IMR-90 (cell line): ENCODE measurements around the gene FAAP24. TPM values are rescaled to one million over a fixed set of nuclear protein-coding genes. Genes with fewer than 3 reads are reported as not detected.

Experiments
- ATAC-seq: fragments of 200-7000 bp; cut with Tn5 transposase; 2 replicates; pipeline ENCODE4 v1.9.1; 2020; ENCODE audit warnings: low read depth, mild to moderate bottlenecking, moderate library complexity
- BruUV-seq: library from RNA; stranded (reverse); fragments of 400-500 nt; replicated peaks from 2 replicates; lab custom pipeline; 2021; lab: Mats Ljungman, UMichigan
- CTCF ChIA-PET: fragments of 300-600 bp; formaldehyde crosslinking; extraction: SDS; loops from one replicate; lab custom pipeline; 2021; ENCODE audit warnings: antibody characterized with exemption; lab: Yijun Ruan, JAX
- POLR2A ChIA-PET: fragments of 300-600 bp; sonication (Branson Sonifier 250); formaldehyde crosslinking; loops from one replicate; lab custom pipeline; 2022; ENCODE audit warnings: antibody characterized with exemption; ENCODE audit not compliant: unreplicated experiment; lab: Charles Lee
- DNase-seq: peaks from one replicate; pipeline ENCODE4 v3.0.0; 2013
- H2AFZ ChIP-seq: replicated peaks from 2 replicates; pipeline ENCODE3; 2013; ENCODE audit warnings: low read length, mild to moderate bottlenecking; ENCODE audit not compliant: poor library complexity
- H2AK5ac ChIP-seq: 2 replicates; pipeline ENCODE4 v1.6.1; 2013; ENCODE audit warnings: low read depth, low read length, inconsistent platforms
- H2AK9ac ChIP-seq: replicated peaks from 2 replicates; pipeline ENCODE3; 2013; ENCODE audit warnings: mild to moderate bottlenecking, low read depth, low read length, moderate library complexity; ENCODE audit not compliant: poor library complexity
- H2BK120ac ChIP-seq: 2 replicates; pipeline ENCODE4 v1.6.1; 2013; ENCODE audit warnings: low read depth, low read length, inconsistent platforms
- H2BK15ac ChIP-seq: 3 replicates; pipeline ENCODE4 v1.6.1; 2013; ENCODE audit warnings: low read depth, low read length, inconsistent platforms
- H2BK20ac ChIP-seq: 2 replicates; pipeline ENCODE4 v1.6.1; 2013; ENCODE audit warnings: low read depth, mild to moderate bottlenecking, inconsistent platforms, low read length, moderate library complexity
- H2BK5ac ChIP-seq: 2 replicates; pipeline ENCODE4 v1.6.1; 2013; ENCODE audit warnings: mild to moderate bottlenecking, low read depth, low read length, inconsistent platforms; ENCODE audit not compliant: poor library complexity, severe bottlenecking
- H3K14ac ChIP-seq: replicated peaks from 2 replicates; pipeline ENCODE4 v1.6.1; 2013; ENCODE audit warnings: low read depth, low read length, inconsistent platforms
- H3K18ac ChIP-seq: 2 replicates; pipeline ENCODE4 v1.6.1; 2013; ENCODE audit warnings: low read depth, low read length, control low read depth
- H3K23ac ChIP-seq: 2 replicates; pipeline ENCODE4 v1.6.1; 2013; ENCODE audit warnings: low read depth, low read length, inconsistent platforms
- H3K27ac ChIP-seq: 2 replicates; pipeline ENCODE4 v1.5.1; 2013; ENCODE audit warnings: mild to moderate bottlenecking, control low read depth, low read length; ENCODE audit not compliant: insufficient read depth
- H3K27me3 ChIP-seq: 2 replicates; pipeline ENCODE4 v1.6.1; 2013; ENCODE audit warnings: low read length; ENCODE audit not compliant: control insufficient read depth, insufficient read depth
- H3K36me3 ChIP-seq: 2 replicates; pipeline ENCODE4 v1.6.1; 2013; ENCODE audit warnings: low read length, mixed read lengths; ENCODE audit not compliant: control insufficient read depth, insufficient read depth
- H3K4ac ChIP-seq: 2 replicates; pipeline ENCODE4 v1.6.1; 2013; ENCODE audit warnings: low read depth, low read length, inconsistent platforms
- H3K4me1 ChIP-seq: 2 replicates; pipeline ENCODE4 v1.6.1; 2013; ENCODE audit warnings: low read length, mixed read lengths; ENCODE audit not compliant: control insufficient read depth, insufficient read depth
- H3K4me2 ChIP-seq: 2 replicates; pipeline ENCODE4 v1.6.1; 2013; ENCODE audit warnings: low read depth, mild to moderate bottlenecking, control low read depth, low read length, moderate library complexity
- H3K4me3 ChIP-seq: 2 replicates; pipeline ENCODE4 v1.5.1; 2013; ENCODE audit warnings: low read depth, mild to moderate bottlenecking, control low read depth, low read length, moderate library complexity; ENCODE audit not compliant: insufficient read depth
- H3K56ac ChIP-seq: 2 replicates; pipeline ENCODE4 v1.6.1; 2013; ENCODE audit warnings: low read length, inconsistent platforms; ENCODE audit not compliant: insufficient read depth; ENCODE audit errors: extremely low read depth
- H3K79me1 ChIP-seq, 2 experiments: 2 replicates each; pipeline ENCODE4 v1.6.1; 2013; ENCODE audit warnings: low read length in 2 of 2, inconsistent platforms in 1 of 2, low read depth in 1 of 2
- H3K9ac ChIP-seq: 2 replicates; pipeline ENCODE4 v1.6.1; 2013; ENCODE audit warnings: low read depth, low read length, control low read depth
- H3K9me1 ChIP-seq: 2 replicates; pipeline ENCODE4 v1.6.1; 2013; ENCODE audit warnings: low read length, inconsistent platforms; ENCODE audit not compliant: insufficient read depth
- H3K9me3 ChIP-seq: 2 replicates; pipeline ENCODE4 v1.6.1; 2013; ENCODE audit warnings: low read length; ENCODE audit not compliant: control insufficient read depth, insufficient read depth
- H4K20me1 ChIP-seq: 2 replicates; pipeline ENCODE4 v1.6.1; 2013; ENCODE audit warnings: low read length, inconsistent platforms; ENCODE audit not compliant: insufficient read depth
- H4K5ac ChIP-seq: 2 replicates; pipeline ENCODE4 v1.6.1; 2013; ENCODE audit warnings: mild to moderate bottlenecking, low read depth, low read length, control low read depth
- H4K8ac ChIP-seq, 2 experiments: 2 replicates each; pipeline ENCODE4 v1.6.1; 2013; ENCODE audit warnings: low read depth in 2 of 2, low read length in 2 of 2, control low read depth in 1 of 2, inconsistent platforms in 1 of 2
- H4K91ac ChIP-seq: 2 replicates; pipeline ENCODE4 v1.6.1; 2013; ENCODE audit warnings: low read depth, low read length, inconsistent platforms; ENCODE audit not compliant: insufficient read depth
- BHLHE40 ChIP-seq: fragments of 150-350 bp; IDR thresholded peaks from 2 replicates; pipeline ENCODE4 v1.6.1; 2016; ENCODE audit warnings: mild to moderate bottlenecking, low read depth, low read length
- CEBPB ChIP-seq: IDR thresholded peaks from 2 replicates; pipeline ENCODE4 v1.6.1; 2012; ENCODE audit warnings: low read depth, low read length, improper control_type of control experiment
- CHD1 ChIP-seq: IDR thresholded peaks from 2 replicates; pipeline ENCODE4 v1.6.1; 2012; ENCODE audit warnings: low read depth, low read length, improper control_type of control experiment
- FOS ChIP-seq: fragments of 150-350 bp; IDR thresholded peaks from 2 replicates; pipeline ENCODE4 v1.6.1; 2016; ENCODE audit warnings: low read depth, low read length
- MAFK ChIP-seq: IDR thresholded peaks from 2 replicates; pipeline ENCODE4 v1.6.1; 2012; ENCODE audit warnings: low read depth, low read length, improper control_type of control experiment
- MAZ ChIP-seq: IDR thresholded peaks from 2 replicates; pipeline ENCODE4 v1.6.1; 2012; ENCODE audit warnings: low read depth, mild to moderate bottlenecking, low read length, improper control_type of control experiment, moderate library complexity, borderline replicate concordance
- MXI1 ChIP-seq: IDR thresholded peaks from 2 replicates; pipeline ENCODE4 v1.6.1; 2012; ENCODE audit warnings: low read depth, mild to moderate bottlenecking, low read length, moderate library complexity, borderline replicate concordance
- NFE2L2 ChIP-seq: fragments of 150-350 bp; IDR thresholded peaks from 2 replicates; pipeline ENCODE4 v1.6.1; 2016; ENCODE audit warnings: low read depth, mild to moderate bottlenecking, low read length
- POLR2A ChIP-seq: IDR thresholded peaks from 2 replicates; pipeline ENCODE4 v1.6.1; 2012; ENCODE audit warnings: mild to moderate bottlenecking, low read depth, low read length
- RAD21 ChIP-seq: IDR thresholded peaks from 2 replicates; pipeline ENCODE4 v1.6.1; 2012; ENCODE audit warnings: low read length, improper control_type of control experiment
- RCOR1 ChIP-seq: IDR thresholded peaks from 2 replicates; pipeline ENCODE4 v1.6.1; 2012; ENCODE audit warnings: mild to moderate bottlenecking, low read length, improper control_type of control experiment; ENCODE audit not compliant: insufficient replicate concordance
- RFX5 ChIP-seq: IDR thresholded peaks from 2 replicates; pipeline ENCODE4 v1.8.0; 2012; ENCODE audit warnings: low read depth, mild to moderate bottlenecking, low read length, moderate library complexity
- SMC3 ChIP-seq: fragments of 150-350 bp; IDR thresholded peaks from 2 replicates; pipeline ENCODE4 v1.6.1; 2016; ENCODE audit warnings: low read depth, mild to moderate bottlenecking, antibody characterized with exemption, low read length, moderate library complexity
- WGBS, 2 experiments: methylation state at CpG; one replicate each; pipeline versions ENCODE4 v1.1.5 to v1.1.7; 2013; ENCODE audit warnings: missing lambda C conversion rate in 2 of 2; ENCODE audit not compliant: insufficient read length in 1 of 2; ENCODE audit errors: extremely low coverage in 2 of 2; 5-methylcytosine and 5-hydroxymethylcytosine counted together
- dilution Hi-C: fragments of 300-500 bp; cut with HindIII; formaldehyde crosslinking; loops from one replicate; pipeline ENCODE4 v1.14.3; 2018; ENCODE audit warnings: low sequenced_read_pairs; ENCODE audit not compliant: unreplicated experiment
- in situ Hi-C: fragments of 300-500 bp; cut with MboI; formaldehyde crosslinking; loops from 3 replicates; pipeline ENCODE4 v1.14.3; 2019; ENCODE audit warnings: low sequenced_read_pairs, inconsistent platforms, mixed read lengths
- intact Hi-C: fragments of 100-400 bp; cut with micrococcal nuclease; formaldehyde crosslinking; loops from 2 replicates; pipeline ENCODE4 v1.10.0; 2022
- polyA plus RNA-seq, 3 experiments: library from polyadenylated mRNA; depleted of rRNA; stranded (reverse); fragments of >200 nt; gene quantifications; 2 replicates each; pipeline ENCODE4 v1.2.3, GENCODE V29; 2012; ENCODE audit warnings: low replicate concordance in 1 of 3
- total RNA-seq: library from RNA; depleted of rRNA; stranded (reverse); fragments of >200 nt; gene quantifications from 2 replicates; pipeline ENCODE4 v1.2.3, GENCODE V29; 2012
- TF ChIP-seq, protein P1 (sequence below): conservative IDR thresholded peaks from 2 replicates; pipeline ENCODE4 v1.5.1; 2012; ENCODE audit warnings: mild to moderate bottlenecking, low read depth, low read length, improper control_type of control experiment
- TF ChIP-seq, protein P2 (sequence below): fragments of 150-350 bp; IDR thresholded peaks from 2 replicates; pipeline ENCODE4 v1.6.1; 2016; ENCODE audit warnings: low read depth, mild to moderate bottlenecking, low read length, moderate library complexity, borderline replicate concordance
- TF ChIP-seq, protein P3 (sequence below): fragments of 150-350 bp; IDR thresholded peaks from 2 replicates; pipeline ENCODE4 v1.6.1; 2017; ENCODE audit warnings: mild to moderate bottlenecking, antibody characterized with exemption, low read length, low read depth

FAAP24 gene
- total and polyA plus RNA-seq, 2 of the 4 experiments (the other 2 are of a cell fraction) = 2.2 to 2.3 TPM

DNA sequence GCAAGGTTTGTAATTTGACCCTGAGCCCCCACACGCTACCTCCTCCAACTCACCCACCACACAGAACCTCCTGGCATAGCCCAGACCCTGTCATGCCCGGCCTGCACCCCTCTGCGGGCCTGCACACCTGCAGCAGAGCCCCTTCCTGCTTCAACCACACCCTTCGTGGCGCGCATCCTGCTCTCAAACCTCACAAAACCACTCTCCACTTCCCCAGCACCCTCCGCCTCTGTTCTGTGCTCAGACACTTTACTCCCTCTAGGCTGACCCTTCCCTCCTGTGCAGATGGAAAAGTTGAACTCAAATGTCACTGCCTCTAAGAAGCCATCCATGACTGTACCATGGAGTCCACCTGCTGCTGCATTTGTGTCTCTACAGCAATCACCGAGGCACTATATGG, 28.5 kb downstream of the FAAP24 start:
- H3K9me3 ChIP-seq = no peaks in the 10 kb centered on the region
- H3K23ac ChIP-seq = no peak overlapping the region
- no peak overlapping the region for H4K8ac ChIP-seq
- H3K56ac ChIP-seq = no peak overlapping the region
- ATAC-seq = no peak
- H2BK5ac ChIP-seq = no peak overlapping the region
- H2AK5ac ChIP-seq = no peak overlapping the region
- no peak overlapping the region for H4K91ac ChIP-seq
- intact Hi-C loops = no loop called here
- CTCF ChIA-PET = interaction anchor here (0.7 kb wide), 1 partner anchor 20 kb away, joined by 3 read pairs; no protein-coding TSS in a partner anchor
- H4K5ac ChIP-seq = no peak overlapping the region
- no peak overlapping the region for H2AK9ac ChIP-seq
- H3K27ac ChIP-seq = no peak overlapping the region
- 70% methylated on average over 2 of the region's 8 CpGs; no CpG with 5 or more reads in 1 of the 2 experiments for WGBS, 2 experiments
- no peaks in the 10 kb centered on the region for H3K4me1 ChIP-seq
- 0 out of 2 replicates have a peak, but pooled peaks cover 3% of the 10 kb centered on the region for H3K36me3 ChIP-seq
- H3K9ac ChIP-seq = no peak overlapping the region
- no peak overlapping the region for H2AFZ ChIP-seq
- H3K14ac ChIP-seq = no peak overlapping the region
- no peak overlapping the region for H3K4ac ChIP-seq
- TF ChIP-seq CEBPB (no peak), BHLHE40 (no peak), MAZ (no peak), CHD1 (no peak), MXI1 (no peak), MAFK (no peak), RCOR1 (no peak), NFE2L2 (no peak), POLR2A (no peak), SMC3 (no peak), FOS (no peak), RAD21 (no peak), RFX5 (no peak)
- TF ChIP-seq, protein P1, sequence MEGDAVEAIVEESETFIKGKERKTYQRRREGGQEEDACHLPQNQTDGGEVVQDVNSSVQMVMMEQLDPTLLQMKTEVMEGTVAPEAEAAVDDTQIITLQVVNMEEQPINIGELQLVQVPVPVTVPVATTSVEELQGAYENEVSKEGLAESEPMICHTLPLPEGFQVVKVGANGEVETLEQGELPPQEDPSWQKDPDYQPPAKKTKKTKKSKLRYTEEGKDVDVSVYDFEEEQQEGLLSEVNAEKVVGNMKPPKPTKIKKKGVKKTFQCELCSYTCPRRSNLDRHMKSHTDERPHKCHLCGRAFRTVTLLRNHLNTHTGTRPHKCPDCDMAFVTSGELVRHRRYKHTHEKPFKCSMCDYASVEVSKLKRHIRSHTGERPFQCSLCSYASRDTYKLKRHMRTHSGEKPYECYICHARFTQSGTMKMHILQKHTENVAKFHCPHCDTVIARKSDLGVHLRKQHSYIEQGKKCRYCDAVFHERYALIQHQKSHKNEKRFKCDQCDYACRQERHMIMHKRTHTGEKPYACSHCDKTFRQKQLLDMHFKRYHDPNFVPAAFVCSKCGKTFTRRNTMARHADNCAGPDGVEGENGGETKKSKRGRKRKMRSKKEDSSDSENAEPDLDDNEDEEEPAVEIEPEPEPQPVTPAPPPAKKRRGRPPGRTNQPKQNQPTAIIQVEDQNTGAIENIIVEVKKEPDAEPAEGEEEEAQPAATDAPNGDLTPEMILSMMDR = no peak
- TF ChIP-seq, protein P2, sequence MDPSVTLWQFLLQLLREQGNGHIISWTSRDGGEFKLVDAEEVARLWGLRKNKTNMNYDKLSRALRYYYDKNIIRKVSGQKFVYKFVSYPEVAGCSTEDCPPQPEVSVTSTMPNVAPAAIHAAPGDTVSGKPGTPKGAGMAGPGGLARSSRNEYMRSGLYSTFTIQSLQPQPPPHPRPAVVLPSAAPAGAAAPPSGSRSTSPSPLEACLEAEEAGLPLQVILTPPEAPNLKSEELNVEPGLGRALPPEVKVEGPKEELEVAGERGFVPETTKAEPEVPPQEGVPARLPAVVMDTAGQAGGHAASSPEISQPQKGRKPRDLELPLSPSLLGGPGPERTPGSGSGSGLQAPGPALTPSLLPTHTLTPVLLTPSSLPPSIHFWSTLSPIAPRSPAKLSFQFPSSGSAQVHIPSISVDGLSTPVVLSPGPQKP = no peak
- TF ChIP-seq, protein P3, sequence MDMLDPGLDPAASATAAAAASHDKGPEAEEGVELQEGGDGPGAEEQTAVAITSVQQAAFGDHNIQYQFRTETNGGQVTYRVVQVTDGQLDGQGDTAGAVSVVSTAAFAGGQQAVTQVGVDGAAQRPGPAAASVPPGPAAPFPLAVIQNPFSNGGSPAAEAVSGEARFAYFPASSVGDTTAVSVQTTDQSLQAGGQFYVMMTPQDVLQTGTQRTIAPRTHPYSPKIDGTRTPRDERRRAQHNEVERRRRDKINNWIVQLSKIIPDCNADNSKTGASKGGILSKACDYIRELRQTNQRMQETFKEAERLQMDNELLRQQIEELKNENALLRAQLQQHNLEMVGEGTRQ = no peak
- in situ Hi-C loops = no loop called here
- no peaks in the 10 kb centered on the region for H3K79me1 ChIP-seq
- POLR2A ChIA-PET = no interaction called here
- H2BK120ac ChIP-seq = no peak overlapping the region
- dilution Hi-C loops = no loop called here
- no peaks in the 10 kb centered on the region for H4K20me1 ChIP-seq
- H3K18ac ChIP-seq = no peak overlapping the region
- BruUV-seq = no TSS peak
- H3K27me3 ChIP-seq = no peaks in the 10 kb centered on the region
- no peak overlapping the region for H3K4me3 ChIP-seq
- no peak for DNase-seq
- H2BK20ac ChIP-seq = no peak overlapping the region
- H3K9me1 ChIP-seq = no peaks in the 10 kb centered on the region
- no peak overlapping the region for H2BK15ac ChIP-seq
- no peak overlapping the region for H3K4me2 ChIP-seq
